SK-N-SH treated with all-trans-retinoic acid at 6 μM for 48 hours (cell line): ENCODE measurements around the gene PSMA2.

ENCODE experiments used
- ATAC-seq: fragments of 200-7000 bp; cut with Tn5 transposase; 3 replicates; pipeline ENCODE4 v1.9.1; 2020; ENCODE audit warnings: mild to moderate bottlenecking, moderate library complexity
- ARNTL ChIP-seq: fragments of 450-650 bp; formaldehyde crosslinking; IDR thresholded peaks from 2 replicates; pipeline ENCODE4 v1.5.0; 2020; ENCODE audit warnings: low read depth, mild to moderate bottlenecking, moderate library complexity, borderline replicate concordance
- BACH2 ChIP-seq: fragments of 250-450 bp; sonication (Bioruptor Pico); IDR thresholded peaks from 2 replicates; pipeline ENCODE4 v1.9.0; 2021; ENCODE audit warnings: mild to moderate bottlenecking, borderline replicate concordance
- CREB5 ChIP-seq: fragments of 250-450 bp; sonication (Bioruptor Pico); IDR thresholded peaks from 2 replicates; pipeline ENCODE4 v1.5.1; 2020; ENCODE audit warnings: low read depth, mild to moderate bottlenecking, moderate library complexity
- CSDC2 ChIP-seq: fragments of 250-450 bp; sonication (Bioruptor Pico); IDR thresholded peaks from 2 replicates; pipeline ENCODE4 v1.5.0; 2020; ENCODE audit warnings: mild to moderate bottlenecking, moderate library complexity
- CSRNP3 ChIP-seq: fragments of 250-450 bp; sonication (Bioruptor Pico); IDR thresholded peaks from 2 replicates; pipeline ENCODE4 v1.5.1; 2021; ENCODE audit warnings: mild to moderate bottlenecking, moderate library complexity
- ESRRG ChIP-seq: fragments of 250-450 bp; sonication (Bioruptor Pico); IDR thresholded peaks from 2 replicates; pipeline ENCODE4 v1.6.1; 2021; ENCODE audit warnings: mild to moderate bottlenecking
- GLIS3 ChIP-seq: fragments of 250-450 bp; sonication (Bioruptor Pico); IDR thresholded peaks from 2 replicates; pipeline ENCODE4 v1.5.0; 2020; ENCODE audit warnings: mild to moderate bottlenecking, moderate library complexity
- ISL1 ChIP-seq: fragments of 250-450 bp; sonication (Bioruptor Pico); IDR thresholded peaks from 2 replicates; pipeline ENCODE4 v2.1.2; 2022; ENCODE audit warnings: mild to moderate bottlenecking, moderate library complexity
- OSR1 ChIP-seq: fragments of 250-450 bp; sonication (Bioruptor Pico); IDR thresholded peaks from 2 replicates; pipeline ENCODE4 v1.8.0; 2022; ENCODE audit warnings: moderate library complexity, mild to moderate bottlenecking, inconsistent platforms
- PATZ1 ChIP-seq: fragments of 250-450 bp; sonication (Bioruptor Pico); IDR thresholded peaks from 2 replicates; pipeline ENCODE4 v1.8.0; 2020; ENCODE audit warnings: mild to moderate bottlenecking, moderate library complexity, borderline replicate concordance
- POU6F1 ChIP-seq: fragments of 250-450 bp; sonication (Bioruptor Pico); IDR thresholded peaks from 2 replicates; pipeline ENCODE4 v1.8.0; 2021; ENCODE audit warnings: low read depth, mild to moderate bottlenecking, moderate library complexity, borderline replicate concordance
- PPARA ChIP-seq: fragments of 250-450 bp; sonication (Bioruptor Pico); IDR thresholded peaks from 2 replicates; pipeline ENCODE4 v1.5.0; 2020; ENCODE audit warnings: mild to moderate bottlenecking, borderline replicate concordance
- RARB ChIP-seq: fragments of 250-450 bp; sonication (Bioruptor Pico); IDR thresholded peaks from 2 replicates; pipeline ENCODE4 v1.8.0; 2021; ENCODE audit warnings: mild to moderate bottlenecking, moderate library complexity
- SNAI2 ChIP-seq: fragments of 250-450 bp; sonication (Bioruptor Pico); IDR thresholded peaks from 2 replicates; pipeline ENCODE4 v1.5.0; 2020; ENCODE audit warnings: mild to moderate bottlenecking, moderate library complexity
- TCF4 ChIP-seq: fragments of 250-450 bp; sonication (Bioruptor Pico); IDR thresholded peaks from 2 replicates; pipeline ENCODE4 v1.8.0; 2021; ENCODE audit warnings: mild to moderate bottlenecking, moderate library complexity, borderline replicate concordance
- TOX ChIP-seq: fragments of 250-450 bp; sonication (Bioruptor Pico); IDR thresholded peaks from 2 replicates; pipeline ENCODE4 v1.8.0; 2021; ENCODE audit warnings: mild to moderate bottlenecking, moderate library complexity, borderline replicate concordance
- TSHZ2 ChIP-seq: fragments of 250-450 bp; sonication (Bioruptor Pico); IDR thresholded peaks from 2 replicates; pipeline ENCODE4 v1.5.0; 2020; ENCODE audit warnings: mild to moderate bottlenecking, moderate library complexity
- ZC3H10 ChIP-seq: fragments of 250-450 bp; sonication (Bioruptor Pico); IDR thresholded peaks from 2 replicates; pipeline ENCODE4 v1.5.1; 2021; ENCODE audit warnings: mild to moderate bottlenecking, moderate library complexity
- ZFP3 ChIP-seq: fragments of 250-450 bp; sonication (Bioruptor Pico); IDR thresholded peaks from 2 replicates; pipeline ENCODE4 v1.5.0; 2020; ENCODE audit warnings: mild to moderate bottlenecking, moderate library complexity
- ZFP30 ChIP-seq: fragments of 450-650 bp; formaldehyde crosslinking; IDR thresholded peaks from 2 replicates; pipeline ENCODE4 v1.5.0; 2022; ENCODE audit warnings: mild to moderate bottlenecking, moderate library complexity
- ZNF565 ChIP-seq: fragments of 450-650 bp; formaldehyde crosslinking; conservative IDR thresholded peaks from 2 replicates; pipeline ENCODE4 v1.5.0; 2020; ENCODE audit warnings: low read depth, mild to moderate bottlenecking, moderate library complexity
- ZNF70 ChIP-seq: fragments of 450-650 bp; formaldehyde crosslinking; IDR thresholded peaks from 2 replicates; pipeline ENCODE4 v1.5.0; 2020; ENCODE audit warnings: mild to moderate bottlenecking, moderate library complexity
- ZNF8 ChIP-seq: fragments of 450-650 bp; formaldehyde crosslinking; IDR thresholded peaks from 2 replicates; pipeline ENCODE4 v1.5.0; 2020; ENCODE audit warnings: mild to moderate bottlenecking, moderate library complexity

PSMA2 gene

GRCh38 chr7:42934291-42934690, 2.3 kb upstream of the PSMA2 start:
- no peak for ATAC-seq
- TF ChIP-seq ZFP3 (CRISPR knock-in tag) (no peak), ISL1 (0 out of 2 replicates have a peak, but pooled peaks have one; percentile 5)
- TF ChIP-seq, all 23 proteins: peak for 1

- TF ChIP-seq ARNTL (CRISPR knock-in tag) (no peak), ZFP30 (CRISPR knock-in tag) (no peak), CREB5 (CRISPR knock-in tag) (no peak), POU6F1 (CRISPR knock-in tag) (no peak), RARB (CRISPR knock-in tag) (no peak), BACH2 (no peak), ZFP3 (CRISPR knock-in tag) (no peak), TOX (CRISPR knock-in tag) (no peak), ZNF8 (CRISPR knock-in tag) (no peak)
- ATAC-seq: peak; percentile 72
These were observed 1.0 kb upstream of the PSMA2 start for GRCh38 chr7:42932811-42933591.

- ATAC-seq: no peak
- TF ChIP-seq ESRRG (no peak), TCF4 (no peak), CSDC2 (CRISPR knock-in tag) (no peak), CREB5 (CRISPR knock-in tag) (no peak), ZNF70 (CRISPR knock-in tag) (no peak), ZFP30 (CRISPR knock-in tag) (no peak), CSRNP3 (CRISPR knock-in tag) (no peak), ISL1 (no peak), OSR1 (no peak), PATZ1 (CRISPR knock-in tag) (no peak), GLIS3 (CRISPR knock-in tag) (no peak), RARB (CRISPR knock-in tag) (no peak), PPARA (CRISPR knock-in tag) (no peak), BACH2 (no peak), ARNTL (CRISPR knock-in tag) (no peak), SNAI2 (CRISPR knock-in tag) (no peak)
These were observed 534 bp downstream of the PSMA2 start for GRCh38 chr7:42931447-42931833.

GRCh38 chr7:42930889-42931288, 1.1 kb downstream of the PSMA2 start:
- TF ChIP-seq PPARA (CRISPR knock-in tag): no peak
- TF ChIP-seq ARNTL (CRISPR knock-in tag): no peak
- no peak for TF ChIP-seq PATZ1 (CRISPR knock-in tag)
- TF ChIP-seq ZC3H10 (CRISPR knock-in tag): no peak
- no peak for TF ChIP-seq ZNF8 (CRISPR knock-in tag)
- TF ChIP-seq ZNF565 (CRISPR knock-in tag): no peak
- TF ChIP-seq TSHZ2 (CRISPR knock-in tag): no peak
- TF ChIP-seq SNAI2 (CRISPR knock-in tag): no peak
- no peak for ATAC-seq
